22Rv1 (cell line): ENCODE measurements around the gene TOP3A.

Experiments
- H3K27ac ChIP-seq: fragments of 450-650 bp; 2 replicates; pipeline ENCODE4 v1.5.1; 2017
- CTCF ChIP-seq: fragments of 450-650 bp; IDR thresholded peaks from 2 replicates; pipeline ENCODE4 v1.5.1; 2017; ENCODE audit warnings: mild to moderate bottlenecking
- ZFX ChIP-seq: fragments of 450-650 bp; IDR thresholded peaks from 2 replicates; pipeline ENCODE4 v1.6.1; 2017; ENCODE audit warnings: antibody characterized with exemption, borderline replicate concordance

Gene TOP3A

GRCh38 chr17:18267927-18268711 lies 46.7 kb downstream of the TOP3A start:
- peak overlapping the region; percentile 36 for H3K27ac ChIP-seq
- TF ChIP-seq ZFX (no peak), CTCF (no peak)

GRCh38 chr17:18267366-18267765 lies 47.4 kb downstream of the TOP3A start:
- no peak overlapping the region; the same call in 1 of the 2 replicates for H3K27ac ChIP-seq

GRCh38 chr17:18263885-18264682 lies 50.7 kb downstream of the TOP3A start:
- TF ChIP-seq ZFX (no peak), CTCF (no peak)
- no peak overlapping the region for H3K27ac ChIP-seq

More at GRCh38 chr17:18267366-18267765, 47.4 kb downstream of the TOP3A start:
- TF ChIP-seq CTCF (no peak), ZFX (no peak)

- no peak overlapping the region for H3K27ac ChIP-seq
- no peak for TF ChIP-seq ZFX
- no peak for TF ChIP-seq CTCF
These were observed 52.2 kb downstream of the TOP3A start for GRCh38 chr17:18262641-18263040.

GRCh38 chr17:18262111-18262510 lies 52.7 kb downstream of the TOP3A start:
- TF ChIP-seq CTCF (no peak), ZFX (no peak)
- H3K27ac ChIP-seq: 0 out of 2 replicates have a peak overlapping the region, but pooled peaks have one; percentile 87

GRCh38 chr17:18261659-18262058 lies 53.1 kb downstream of the TOP3A start:
- H3K27ac ChIP-seq: peak overlapping the region; percentile 87
- TF ChIP-seq ZFX: no peak
- TF ChIP-seq CTCF: no peak

GRCh38 chr17:18261146-18261515 lies 53.7 kb downstream of the TOP3A start:
- peak overlapping the region; percentile 87 for H3K27ac ChIP-seq
- TF ChIP-seq CTCF (no peak), ZFX (no peak)
